Adrenal gland (tissue), 12 donors: ENCODE measurements around the gene TDRD1. TPM values are rescaled to one million over a fixed set of nuclear protein-coding genes. Genes with fewer than 3 reads are reported as not detected.
A peak's percentile ranks its signal among the peaks of the same experiment; 100 is the strongest.

Source experiments
- DNase-seq, 7 donors: peaks; one replicate each; pipeline ENCODE4 v3.0.0-alpha.2; 2019 to 2020
- H3K27ac ChIP-seq, 5 donors: fragments of 200-600 bp; sonication (generic) in 4 of 5; 1 replicate in 3 of 5; 2 replicates in 2 of 5; pipeline versions ENCODE4 v1.5.1 to v1.8.0; 2016 to 2020; ENCODE audit warnings: mild to moderate bottlenecking in 1 of 5
- H3K27me3 ChIP-seq: fragments of 200-600 bp; 2 replicates; pipeline ENCODE4 v1.8.0; 2021
- H3K36me3 ChIP-seq, 2 donors: fragments of 200-600 bp; replicated peaks in 1 of 2; 1 replicate in 1 of 2; 2 replicates in 1 of 2; pipeline versions ENCODE4 v1.5.1 to v1.8.0; 2018 to 2022
- H3K4me1 ChIP-seq, 2 donors: fragments of 200-600 bp; replicated peaks in 1 of 2; 1 replicate in 1 of 2; 2 replicates in 1 of 2; pipeline versions ENCODE4 v1.5.1 to v1.8.0; 2018 to 2021
- H3K4me3 ChIP-seq, 4 donors: fragments of 200-600 bp; sonication (generic) in 3 of 4; one replicate each; pipeline ENCODE4 v1.5.1; 2016 to 2018
- H3K9me3 ChIP-seq, 3 donors: fragments of 200-600 bp; sonication (generic) in 1 of 3; replicated peaks in 1 of 3; 1 replicate in 2 of 3; 2 replicates in 1 of 3; pipeline versions ENCODE4 v1.5.1 to v1.8.0; 2016 to 2021
- CTCF ChIP-seq, 6 experiments: fragments of 450-650 bp in 4 of 6; fragments of 200-600 bp in 2 of 6; sonication (generic) in 1 of 6; IDR thresholded peaks; 1 replicate in 5 of 6; 2 replicates in 1 of 6; pipeline versions ENCODE4 v1.5.1 to v1.8.0; 2016 to 2021; ENCODE audit warnings: antibody characterized with exemption in 6 of 6, mild to moderate bottlenecking in 2 of 6, moderate library complexity in 1 of 6
- POLR2A ChIP-seq, 2 donors: fragments of 450-650 bp; IDR thresholded peaks; one replicate each; pipeline ENCODE4 v1.6.1; 2017; ENCODE audit warnings: antibody characterized with exemption in 2 of 2, mild to moderate bottlenecking in 2 of 2, moderate library complexity in 1 of 2
- WGBS, 4 donors: extraction: QIAGEN DNeasy Blood & Tissue Kit in 2 of 4; methylation state at CpG; one replicate each; pipeline versions ENCODE4 v1.1.5 to v1.1.7; 2013 to 2017; 5-methylcytosine and 5-hydroxymethylcytosine counted together
- intact Hi-C, 2 donors: fragments of 100-400 bp; cut with DNase I; formaldehyde crosslinking; loops; one replicate each; pipeline versions ENCODE4 v1.14.1 to v1.15.0; 2022 to 2023
- polyA plus RNA-seq, 3 donors: library from polyadenylated mRNA; stranded (reverse); fragments of 200-250 nt in 2 of 3; fragments of 350-450 nt in 1 of 3; fragmentation: Illumina TruSeq in 1 of 3; extraction: RNeasy Lipid Tissue Mini Kit (QIAGEN cat#74804) in 1 of 3; gene quantifications; one replicate each; pipeline ENCODE4 v1.2.3, GENCODE V29; 2013 to 2014
- total RNA-seq, 9 donors: library from RNA; depleted of rRNA in 4 of 9; stranded (reverse); fragments of >200 nt in 4 of 9; fragments of 120-200 nt in 1 of 9; fragmentation: NEBNext Ultra II Directional in 1 of 9; extraction: Animal tissue kit (Norgen Biotek cat#: 25700) in 1 of 9; gene quantifications; one replicate each; pipeline versions ENCODE4 v1.1.0 to v1.2.4, GENCODE V29; 2013 to 2023
- donor health status: healthy with polysubstance abuse.
- donor health status: Bipolar disorder and iron deficiency.
- donor health status: DM: yes; HTN: yes; CAD: no.
- donor health status: DM: no; HTN: no; CAD: no.
- donor health status: DM: no; HTN: no; CAD: no.
- donor health status: DM: yes; HTN: yes; CAD: no.

Gene TDRD1
- total and polyA plus RNA-seq, 12 donors = 0.03 to 0.72 (median 0.22) TPM; not detected in 3

GRCh38 chr10:114173603-114173920 lies 5.6 kb upstream of the TDRD1 start:
- peak in 1 of 7 donors; percentile 58 for DNase-seq

GRCh38 chr10:114173921-114174694 lies 5.0 kb upstream of the TDRD1 start, which contains the start of gene CCDC186:
Gene CCDC186, minus strand, starts transcription at chr10:114174203. Its CDS starts 10,935 bp downstream, at chr10:114163268.
- WGBS, 4 donors = 0 to 1% (median 1%) methylated on average over 12 to 49 of the region's 49 CpGs
- peak; percentile 72 to 91 for TF ChIP-seq POLR2A (IDR thresholded peaks at IDR 0.05)
- no peak for TF ChIP-seq CTCF (IDR thresholded peaks at IDR 0.05)
- intact Hi-C loops = no loop called here
- no peaks in the 10 kb centered on the region for H3K27me3 ChIP-seq
- DNase-seq = peak; percentile 95 to 99 (median 98)
- H3K4me3 ChIP-seq = peak within 1 kb of the TSS; percentile 53 to 88 (median 74)
- H3K36me3 ChIP-seq = no peaks in the 10 kb centered on the region
- peak within 1 kb of the TSS; percentile 64 to 90 (median 88) for H3K27ac ChIP-seq
- no peaks in the 10 kb centered on the region for H3K9me3 ChIP-seq
- peaks cover 0 to 16% of the 10 kb centered on the region in 2 donors for H3K4me1 ChIP-seq

More at GRCh38 chr10:114173603-114173920, 5.6 kb upstream of the TDRD1 start:
- H3K4me3 ChIP-seq = peak overlapping the region; percentile 53 to 88 (median 74)
- no peaks in the 10 kb centered on the region for H3K9me3 ChIP-seq
- H3K27me3 ChIP-seq = no peaks in the 10 kb centered on the region
- WGBS, 4 donors = 0 to 1% (median 0%) methylated on average over 10 to 23 of the region's 23 CpGs
- H3K36me3 ChIP-seq = no peaks in the 10 kb centered on the region
- H3K27ac ChIP-seq = peak overlapping the region; percentile 64 to 90 (median 88)
- intact Hi-C loops = no loop called here
- TF ChIP-seq CTCF (IDR thresholded peaks at IDR 0.05) (no peak), POLR2A (IDR thresholded peaks at IDR 0.05) (no peak)
- peaks cover 0 to 16% of the 10 kb centered on the region in 2 donors for H3K4me1 ChIP-seq

GRCh38 chr10:114174695-114175188 lies 4.4 kb upstream of the TDRD1 start:
- intact Hi-C loops = no loop called here
- 0 to 4% (median 1%) methylated on average over 11 to 19 of the region's 19 CpGs for WGBS, 4 donors
- H3K27ac ChIP-seq = peak overlapping the region; percentile 5 to 90 (median 88)

More at GRCh38 chr10:114174695-114175188, 4.4 kb upstream of the TDRD1 start:
- H3K9me3 ChIP-seq = no peaks in the 10 kb centered on the region
- H3K4me3 ChIP-seq = peak overlapping the region; percentile 9 to 88 (median 74)
- peak; percentile 42 to 86 (median 79) for DNase-seq
- H3K27me3 ChIP-seq = no peaks in the 10 kb centered on the region
- no peaks in the 10 kb centered on the region for H3K36me3 ChIP-seq
- H3K4me1 ChIP-seq = peaks cover 0 to 16% of the 10 kb centered on the region in 2 donors
- TF ChIP-seq POLR2A (IDR thresholded peaks at IDR 0.05) (no peak), CTCF (IDR thresholded peaks at IDR 0.05) (no peak)
